ENCODE results near the gene MAGEF1. TPM values are rescaled to one million over a fixed set of nuclear protein-coding genes. Genes with fewer than 3 reads are reported as not detected.

MAGEF1 gene
- total and polyA plus RNA-seq, 5 experiments from 2014 or later, result 23.7 to 47.5 (median 28.5) TPM

DNA sequence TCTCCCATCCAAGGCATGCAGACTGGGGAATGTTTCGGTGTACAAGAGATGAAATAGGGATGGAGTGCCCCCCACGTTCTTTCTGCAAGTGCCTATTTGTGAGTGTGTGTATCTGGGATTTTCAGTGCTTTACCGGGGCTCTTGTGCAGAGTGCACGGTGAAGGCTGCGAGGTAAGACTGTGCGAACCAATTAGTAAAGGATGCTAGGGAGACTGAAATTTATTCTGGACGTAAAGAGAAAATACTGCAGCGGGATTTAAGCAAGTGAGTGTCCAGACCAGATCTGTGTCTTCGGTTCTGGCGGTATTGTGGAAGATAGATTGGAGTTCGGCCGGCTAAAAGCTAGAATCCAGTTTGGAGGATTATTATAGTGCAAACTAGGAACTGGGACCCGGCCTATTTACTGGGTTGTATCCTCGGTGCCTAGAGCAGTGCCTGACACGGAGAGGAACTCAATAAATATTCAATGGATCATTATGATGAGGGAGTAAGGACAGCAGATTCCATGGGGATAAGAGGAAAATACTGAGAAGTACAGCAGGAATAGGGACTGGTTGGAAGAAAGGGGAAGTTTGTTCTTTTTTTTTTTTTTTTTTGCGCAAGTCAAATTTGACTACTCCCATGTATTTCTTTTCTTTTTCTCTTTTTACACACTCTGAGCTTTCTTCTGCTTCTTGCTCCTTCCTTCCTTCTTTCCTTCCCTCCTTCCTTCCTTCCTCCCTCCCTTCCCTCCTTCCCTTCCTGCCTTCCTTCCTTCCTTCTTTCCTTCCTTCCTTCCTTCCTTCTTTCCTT lies 580 bp upstream of the MAGEF1 start:
- ATAC-seq, result peak; percentile 58 to 67
- H3K4me1 Mint-ChIP-seq, result peaks cover 22 to 34% (median 28%) of the 10 kb centered on the region in 4 donors
- peak overlapping the region; percentile 82 to 96 (median 92) for H3K27ac Mint-ChIP-seq
- POLR2A ChIA-PET, result interaction anchor here (0.7 to 1.5 kb wide), 3 partner anchors 15 to 151 kb away, joined by 3 to 5 read pairs (median 4); partner anchors contain the start of genes EPHB3 and VPS8
- no peak for DNase-seq
- H3K9me3 Mint-ChIP-seq, result no peaks in the 10 kb centered on the region
- no peaks in the 10 kb centered on the region for H3K27me3 Mint-ChIP-seq
- peaks cover 0 to 13% (median 6%) of the 10 kb centered on the region in 3 donors for H3K36me3 Mint-ChIP-seq
- H3K4me3 Mint-ChIP-seq, result peak overlapping the region; percentile 85 to 98 (median 94)

DNA sequence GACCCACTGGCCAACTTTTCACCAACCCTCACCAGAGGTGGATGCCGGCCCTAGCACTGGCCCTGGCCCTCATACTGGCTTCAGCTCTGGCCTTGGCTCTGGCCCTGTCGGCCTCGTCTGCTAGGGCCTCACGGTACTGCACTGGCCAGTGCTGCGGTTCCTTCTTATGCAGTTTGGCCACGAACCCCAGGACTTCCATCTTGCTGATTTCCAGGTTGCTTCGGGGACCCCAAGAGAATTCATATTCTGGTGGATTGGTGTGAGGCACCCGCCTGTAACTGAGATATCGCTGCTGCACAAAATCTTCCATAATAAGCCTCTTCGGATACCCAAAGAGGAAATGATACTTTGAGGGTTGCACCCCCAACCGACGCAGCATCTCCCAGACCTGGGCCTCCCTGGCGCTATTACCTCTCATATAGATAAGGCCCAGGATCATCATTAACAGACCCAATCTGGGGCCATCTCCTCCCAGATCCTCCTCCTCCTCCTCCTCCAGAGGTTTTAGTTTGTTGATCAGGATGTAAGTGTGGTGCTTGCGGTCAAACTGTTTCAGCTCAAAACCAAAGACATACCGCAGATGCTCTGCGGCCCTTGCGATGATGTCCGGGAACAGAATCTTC lies 883 bp downstream of the MAGEF1 start:
- DNase-seq (peak in 4 of 10 donors; percentile 10 to 32 (median 19)), ATAC-seq (peak; percentile 20 to 29)
- Mint-ChIP-seq H3K36me3 (peaks cover 0 to 15% (median 6%) of the 10 kb centered on the region in 3 donors), H3K27me3 (no peaks in the 10 kb centered on the region), H3K9me3 (no peaks in the 10 kb centered on the region), H3K27ac (peak overlapping the region; percentile 84 to 95 (median 92)), H3K4me3 (peak overlapping the region; percentile 85 to 98 (median 94)), H3K4me1 (peaks cover 22 to 34% (median 28%) of the 10 kb centered on the region in 4 donors)
- POLR2A ChIA-PET, result interaction anchor here (1.1 to 1.9 kb wide), 4 partner anchors 72 to 186 kb away, joined by 3 to 9 read pairs (median 4); partner anchors contain the start of genes EPHB3 and VPS8

DNA sequence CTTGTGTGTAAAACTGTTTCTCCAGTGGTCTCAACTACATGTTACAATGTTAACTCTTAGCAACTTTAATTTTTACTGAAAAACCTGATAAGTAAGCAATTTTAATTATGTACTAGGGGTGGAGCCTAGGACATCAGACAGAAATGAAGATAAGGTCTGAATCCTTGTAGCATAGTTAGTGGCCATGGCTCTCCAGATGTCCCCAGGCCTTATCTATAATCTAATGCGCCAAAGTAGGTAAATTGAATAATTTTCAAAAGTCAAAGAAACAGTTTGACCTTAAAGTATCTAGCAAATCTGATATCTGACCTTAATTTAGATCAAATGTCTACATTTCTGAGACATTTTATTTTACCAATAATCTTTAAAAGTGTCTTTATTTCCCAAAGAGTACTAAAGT lies 8.2 kb downstream of the MAGEF1 start:
- no peak overlapping the region for H3K4me3 Mint-ChIP-seq
- POLR2A ChIA-PET, result no interaction called here
- no peak for DNase-seq
- no peaks in the 10 kb centered on the region for H3K9me3 Mint-ChIP-seq
- H3K4me1 Mint-ChIP-seq, result no peaks in the 10 kb centered on the region
- peaks cover 0 to 11% (median 0%) of the 10 kb centered on the region in 3 donors for H3K36me3 Mint-ChIP-seq
- H3K27ac Mint-ChIP-seq, result no peak overlapping the region
- H3K27me3 Mint-ChIP-seq, result no peaks in the 10 kb centered on the region
- ATAC-seq, result no peak

DNA sequence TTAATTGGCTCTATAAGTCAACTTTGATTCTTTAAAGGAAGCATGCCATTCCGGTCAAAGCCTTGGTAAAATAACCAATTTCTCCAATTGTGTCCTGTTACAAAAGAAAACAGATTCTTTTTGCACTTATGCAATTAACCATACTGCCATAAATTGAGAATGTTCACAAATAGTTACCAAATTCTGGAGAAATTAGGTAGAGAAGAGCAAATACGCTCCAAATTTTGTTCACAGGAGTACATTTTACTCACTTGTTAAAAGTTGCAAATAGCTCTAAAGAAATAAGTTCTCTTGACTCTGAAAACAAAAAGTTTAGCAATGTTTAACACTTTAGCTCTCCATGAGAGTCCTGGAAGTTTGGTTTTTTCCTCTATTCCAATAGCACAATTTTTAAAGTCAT lies 11.1 kb downstream of the MAGEF1 start:
- ATAC-seq (no peak), DNase-seq (no peak)
- H3K4me1 Mint-ChIP-seq, result no peaks in the 10 kb centered on the region
- H3K27ac Mint-ChIP-seq, result no peak overlapping the region
- no peak overlapping the region for H3K4me3 Mint-ChIP-seq
- no peaks in the 10 kb centered on the region for H3K36me3 Mint-ChIP-seq
- POLR2A ChIA-PET, result no interaction called here
- peaks cover 0 to 4% (median 0%) of the 10 kb centered on the region in 5 donors for H3K27me3 Mint-ChIP-seq
- no peaks in the 10 kb centered on the region for H3K9me3 Mint-ChIP-seq

DNA sequence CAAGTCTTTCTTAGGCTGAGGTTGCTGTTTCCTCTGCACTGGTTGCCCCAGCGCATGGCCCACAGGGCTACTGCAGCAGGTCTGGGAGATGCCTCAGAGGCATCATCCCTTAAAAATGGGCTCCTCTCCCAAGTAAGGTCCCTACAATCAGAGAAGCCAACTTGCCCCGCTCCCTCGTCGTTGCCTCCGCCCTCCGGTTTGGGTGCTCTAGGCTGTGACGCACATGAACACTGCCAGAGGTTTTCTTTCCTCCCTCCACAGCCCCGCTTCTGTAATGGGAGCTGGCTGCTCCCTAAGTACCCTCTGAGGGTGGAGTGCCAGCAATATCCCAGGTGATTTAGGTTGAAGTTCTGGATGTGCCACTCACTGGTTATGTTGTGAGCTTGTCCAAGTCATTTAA lies 14.0 kb downstream of the MAGEF1 start:
- Mint-ChIP-seq H3K4me3 (no peak overlapping the region), H3K27me3 (peaks cover 0 to 4% (median 0%) of the 10 kb centered on the region in 5 donors), H3K4me1 (peaks cover 0 to 5% (median 0%) of the 10 kb centered on the region in 4 donors), H3K9me3 (no peaks in the 10 kb centered on the region), H3K36me3 (no peaks in the 10 kb centered on the region), H3K27ac (no peak overlapping the region)
- ATAC-seq (no peak), DNase-seq (no peak)
- POLR2A ChIA-PET, result no interaction called here

DNA sequence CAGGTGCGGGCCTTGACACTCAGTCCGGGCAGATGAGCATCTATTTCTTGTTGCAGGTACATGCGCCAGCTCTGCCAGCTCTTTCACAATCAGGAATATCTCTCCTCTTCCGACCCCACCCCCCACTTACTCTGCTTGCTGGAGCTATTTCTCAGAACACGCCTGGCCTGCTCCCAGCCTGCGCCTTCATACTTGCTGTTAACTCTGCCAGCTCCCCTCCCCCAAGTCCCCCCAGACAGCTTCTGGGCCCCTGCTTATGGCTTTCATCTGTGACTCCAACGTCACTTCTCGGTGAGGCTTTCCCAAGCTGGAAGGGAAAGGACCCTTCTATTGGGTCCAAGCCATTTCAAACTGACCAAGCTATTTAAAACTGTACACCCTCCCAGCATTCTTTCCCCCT lies 15.2 kb downstream of the MAGEF1 start:
- no peaks in the 10 kb centered on the region for H3K9me3 Mint-ChIP-seq
- DNase-seq, result no peak
- H3K36me3 Mint-ChIP-seq, result no peaks in the 10 kb centered on the region
- POLR2A ChIA-PET, result interaction anchor here (0.7 kb wide), 2 partner anchors 113 to 197 kb away, joined by 3 read pairs; no protein-coding TSS in a partner anchor
- peaks cover 0 to 8% (median 3%) of the 10 kb centered on the region in 4 donors for H3K4me1 Mint-ChIP-seq
- H3K27me3 Mint-ChIP-seq, result peaks cover 0 to 4% (median 0%) of the 10 kb centered on the region in 5 donors
- no peak overlapping the region for H3K4me3 Mint-ChIP-seq
- no peak overlapping the region for H3K27ac Mint-ChIP-seq
- ATAC-seq, result no peak

DNA sequence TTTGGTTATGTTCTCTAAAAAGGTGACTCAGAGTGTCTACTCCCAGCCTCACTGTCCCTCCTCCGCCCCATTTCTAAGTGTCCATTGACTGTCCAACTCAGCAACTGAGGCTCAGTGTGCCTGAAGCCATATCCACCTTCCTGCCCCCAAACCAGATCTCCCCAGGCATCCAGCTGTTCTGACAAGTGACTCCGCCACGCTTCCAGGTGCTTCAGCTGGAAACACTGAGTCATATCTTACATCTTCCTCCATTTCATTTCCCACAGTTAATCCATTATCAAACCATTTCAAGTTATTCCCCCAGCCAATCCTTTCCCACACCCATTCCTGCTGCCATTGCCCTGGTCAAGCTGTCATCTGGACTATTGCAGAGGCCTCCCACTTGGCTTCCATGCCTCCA lies 17.1 kb downstream of the MAGEF1 start:
- POLR2A ChIA-PET, result no interaction called here
- H3K36me3 Mint-ChIP-seq, result no peaks in the 10 kb centered on the region
- peaks cover 0 to 20% (median 4%) of the 10 kb centered on the region in 4 donors for H3K4me1 Mint-ChIP-seq
- DNase-seq (no peak), ATAC-seq (no peak)
- no peaks in the 10 kb centered on the region for H3K9me3 Mint-ChIP-seq
- H3K27ac Mint-ChIP-seq, result no peak overlapping the region
- peaks cover 0 to 11% (median 2%) of the 10 kb centered on the region in 5 donors for H3K27me3 Mint-ChIP-seq
- no peak overlapping the region for H3K4me3 Mint-ChIP-seq

DNA sequence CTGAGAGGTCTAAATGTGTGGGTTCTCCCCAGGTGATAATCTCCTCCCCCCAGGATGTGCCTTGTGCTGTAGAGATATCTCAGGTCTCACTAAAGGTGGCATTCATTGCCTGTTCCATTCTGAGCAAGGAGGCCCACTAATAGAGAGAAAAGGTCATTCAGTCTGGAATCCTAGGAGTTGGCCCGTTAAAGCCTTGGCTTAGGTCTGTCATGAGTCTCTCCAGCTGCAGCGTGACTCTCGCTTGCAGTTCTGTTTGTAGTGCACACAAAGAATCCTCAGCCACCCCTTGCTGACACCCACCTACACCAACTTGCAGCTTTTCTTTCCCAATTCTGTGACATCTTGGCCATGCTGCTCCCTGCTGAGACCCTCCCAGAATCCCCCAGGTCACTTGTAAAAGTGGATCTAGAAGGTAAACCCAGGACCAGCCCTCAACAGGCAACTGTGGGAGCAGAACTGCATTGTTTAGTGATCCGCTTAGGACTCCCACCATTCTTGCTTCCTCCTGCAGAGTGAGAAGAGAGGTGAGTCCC lies 17.7 kb downstream of the MAGEF1 start:
- peaks cover 0 to 11% (median 2%) of the 10 kb centered on the region in 5 donors for H3K27me3 Mint-ChIP-seq
- POLR2A ChIA-PET, result no interaction called here

DNA sequence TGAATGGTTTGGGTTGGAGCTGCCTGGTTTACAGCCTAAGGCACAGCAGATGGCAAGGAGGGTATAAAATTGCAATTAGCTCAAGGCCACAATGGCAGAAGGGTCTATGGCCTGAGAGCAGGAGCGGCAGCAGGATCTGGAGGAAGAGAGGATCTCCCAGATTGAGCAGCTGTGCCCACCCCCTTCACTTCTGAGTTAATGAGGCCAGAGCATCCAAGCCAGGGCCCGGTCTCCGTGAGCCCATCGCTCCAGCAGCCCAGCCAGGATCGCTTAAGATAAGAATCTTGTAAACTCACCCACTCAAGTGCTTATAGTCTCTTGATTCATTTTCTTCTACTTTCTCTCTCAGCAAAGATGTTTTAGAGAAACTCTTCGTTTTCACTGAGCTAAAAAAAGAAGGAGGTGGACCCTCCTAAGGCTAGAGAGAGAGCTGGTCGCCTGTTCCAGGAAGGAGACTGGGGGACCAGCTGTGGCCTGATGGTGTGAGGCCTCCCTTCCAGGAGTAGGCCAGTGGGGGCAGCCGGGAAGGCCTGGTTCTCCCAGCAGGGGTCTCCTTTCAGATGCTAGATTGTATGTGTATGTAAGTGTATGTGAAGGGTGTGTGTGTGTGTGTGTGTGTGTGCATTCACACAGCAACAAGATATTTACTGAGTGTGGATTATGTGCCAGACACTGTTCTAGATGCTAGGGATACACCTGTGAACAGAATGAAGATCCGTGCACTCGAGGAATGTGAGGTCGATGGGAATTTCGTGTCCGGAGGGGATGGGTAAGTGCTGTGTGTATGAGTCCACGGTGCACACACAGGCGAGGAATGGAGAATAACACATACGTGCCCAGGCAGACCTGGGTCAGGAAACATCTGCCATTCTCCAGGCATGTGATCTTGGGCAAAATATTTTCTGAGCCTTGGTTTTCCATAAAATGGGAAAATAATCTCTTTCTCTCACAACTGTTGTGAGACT lies 18.6 kb downstream of the MAGEF1 start:
- ATAC-seq (no peak), DNase-seq (no peak)
- no peak overlapping the region for H3K4me3 Mint-ChIP-seq
- POLR2A ChIA-PET, result interaction anchor here (0.6 kb wide), 1 partner anchor 91 kb away, joined by 4 read pairs; no protein-coding TSS in a partner anchor
- peaks cover 0 to 25% (median 5%) of the 10 kb centered on the region in 4 donors for H3K4me1 Mint-ChIP-seq
- H3K27me3 Mint-ChIP-seq, result peaks cover 0 to 11% (median 2%) of the 10 kb centered on the region in 5 donors
- H3K36me3 Mint-ChIP-seq, result no peaks in the 10 kb centered on the region
- peak overlapping the region in 2 of 10 donors; percentile 24 to 72 for H3K27ac Mint-ChIP-seq
- H3K9me3 Mint-ChIP-seq, result no peaks in the 10 kb centered on the region

More for the DNA sequence above, 17.7 kb downstream of the MAGEF1 start:
- Mint-ChIP-seq H3K27ac (no peak overlapping the region), H3K4me1 (peaks cover 0 to 20% (median 4%) of the 10 kb centered on the region in 4 donors), H3K9me3 (no peaks in the 10 kb centered on the region), H3K36me3 (no peaks in the 10 kb centered on the region), H3K4me3 (no peak overlapping the region)
- DNase-seq, result no peak
- no peak for ATAC-seq

DNA sequence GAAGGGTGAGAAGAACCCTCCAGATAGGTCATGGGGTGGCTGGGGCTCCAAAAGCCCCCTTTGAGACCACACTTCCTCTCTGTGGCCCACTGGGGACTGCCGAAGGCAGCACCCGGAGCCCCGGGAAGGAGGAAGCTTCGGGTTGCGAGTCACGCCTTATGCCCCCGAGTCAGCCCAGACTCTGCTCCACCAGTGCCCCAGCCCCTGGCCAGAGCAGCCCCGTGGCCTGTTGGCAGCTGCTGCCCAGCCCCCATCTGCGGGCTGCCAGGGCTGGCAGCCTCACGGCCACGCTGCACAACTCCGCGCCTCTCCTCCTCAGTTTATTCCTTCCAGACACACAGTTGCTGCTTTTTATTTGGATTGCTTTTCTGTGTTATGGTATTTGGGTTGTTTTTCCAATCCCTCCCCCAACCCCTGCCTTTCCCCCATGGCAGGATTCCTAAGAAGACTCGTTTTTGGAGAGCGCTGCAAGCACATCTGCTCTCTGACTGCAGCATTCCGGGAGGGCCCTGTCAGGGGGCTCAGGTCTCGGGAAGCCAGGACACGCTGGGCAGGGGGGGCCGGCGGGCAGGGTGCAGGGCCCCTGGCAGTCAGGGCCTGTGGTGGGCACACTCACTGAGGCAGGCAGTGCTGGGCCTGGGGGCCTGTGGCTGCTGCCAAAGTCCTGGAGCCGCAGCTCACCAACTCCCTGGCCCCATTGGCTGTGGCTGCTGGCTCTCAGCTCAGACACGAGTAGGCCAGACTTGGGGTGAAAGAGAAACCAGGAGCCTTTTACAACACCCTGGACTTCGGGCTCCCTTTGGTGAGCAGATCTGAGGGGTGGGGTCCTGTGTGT lies 20.2 kb downstream of the MAGEF1 start:
- Mint-ChIP-seq H3K4me1 (peaks cover 0 to 33% (median 11%) of the 10 kb centered on the region in 4 donors), H3K27me3 (peaks cover 0 to 11% (median 2%) of the 10 kb centered on the region in 5 donors), H3K36me3 (no peaks in the 10 kb centered on the region), H3K4me3 (no peak overlapping the region), H3K27ac (no peak overlapping the region), H3K9me3 (no peaks in the 10 kb centered on the region)
- DNase-seq (peak in 1 of 10 donors; percentile 19), ATAC-seq (no peak)
- POLR2A ChIA-PET, result no interaction called here

DNA sequence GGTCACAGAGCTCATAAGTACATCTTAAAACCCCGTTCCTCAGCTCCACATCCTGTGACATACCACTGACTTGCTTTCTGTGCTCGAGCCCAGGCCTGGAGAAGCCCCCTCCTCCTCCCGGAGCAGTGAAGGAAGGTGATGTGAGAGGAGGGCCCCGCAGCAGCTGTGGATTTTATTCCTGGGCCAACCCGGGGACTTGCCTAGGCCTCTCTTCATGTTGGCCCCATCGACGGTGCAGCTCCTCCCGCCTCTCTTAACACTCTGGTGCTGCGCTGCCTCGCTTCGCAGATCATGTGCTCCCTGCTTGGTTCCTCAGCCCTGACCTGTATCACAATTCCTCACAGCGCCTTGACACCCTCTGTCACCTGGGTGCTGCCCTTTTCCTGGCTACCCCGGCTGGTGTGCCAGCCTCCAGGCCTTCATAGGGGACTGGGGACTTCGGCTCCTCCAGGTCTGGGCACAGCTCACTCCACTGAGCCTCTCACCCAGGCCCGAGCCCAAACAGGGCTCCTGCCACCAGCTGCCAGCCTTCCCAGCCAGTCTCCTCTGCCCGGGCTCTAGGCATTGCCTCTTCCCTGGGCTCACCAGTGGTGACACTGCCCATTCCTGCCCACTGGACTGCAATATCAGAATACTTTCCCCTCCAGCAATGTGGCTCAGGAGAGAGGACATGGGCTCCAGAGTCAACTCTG lies 21.5 kb downstream of the MAGEF1 start:
- Mint-ChIP-seq H3K9me3 (no peaks in the 10 kb centered on the region), H3K27me3 (peaks cover 0 to 11% (median 2%) of the 10 kb centered on the region in 5 donors), H3K36me3 (no peaks in the 10 kb centered on the region), H3K4me1 (peaks cover 0 to 33% (median 11%) of the 10 kb centered on the region in 4 donors), H3K27ac (peak overlapping the region in 1 of 10 donors; percentile 76), H3K4me3 (no peak overlapping the region)
- POLR2A ChIA-PET, result interaction anchor here (0.6 kb wide), 1 partner anchor 87 kb away, joined by 3 read pairs; no protein-coding TSS in a partner anchor
- no peak for DNase-seq
- ATAC-seq, result no peak

Data from naive thymus-derived CD8-positive, alpha-beta T cell (primary cell).